ENCODE data around the gene ESPL1.

- no peak for TF ChIP-seq MAX (IDR thresholded peaks at IDR 0.05; ENCODE audit: insufficient read depth, insufficient read length)
- no peak for TF ChIP-seq CTCF (IDR thresholded peaks at IDR 0.05; ENCODE audit: extremely low read depth in 1 of 2, insufficient read depth in 1 of 2, low read depth in 1 of 2, low read length in 2 of 2)
- TF ChIP-seq POLR2A (IDR thresholded peaks at IDR 0.05; ENCODE audit: low read depth, low read length): no peak
- no peak for TF ChIP-seq EZH2 (IDR thresholded peaks at IDR 0.05; ENCODE audit: borderline replicate concordance, low read depth, low read length, severe bottlenecking)
These were observed 26.3 kb upstream of the ESPL1 start for GRCh38 chr12:53241623-53242412.
